Measurements from ENCODE around the gene SMS.

The SMS gene

GRCh38 chrX:22037911-22038537 lies 97.5 kb downstream of the SMS start:
- TF ChIP-seq CTCF (IDR thresholded peaks at IDR 0.05), result no peak
- H3K27me3 ChIP-seq, result no peaks in the 10 kb centered on the region
- no peak overlapping the region for H3K27ac ChIP-seq
- H3K4me1 ChIP-seq, result no peaks in the 10 kb centered on the region
- H3K9me3 ChIP-seq, result no peaks in the 10 kb centered on the region
- H3K4me3 ChIP-seq, result no peak overlapping the region
- intact Hi-C loops (cut with DNase I; ENCODE audit: low total_unique reads), result no loop called here
- DNase-seq, result no peak
- no peaks in the 10 kb centered on the region for H3K36me3 ChIP-seq

GRCh38 chrX:22039541-22039940 lies 99.0 kb downstream of the SMS start:
- intact Hi-C loops (cut with DNase I; ENCODE audit: low total_unique reads), result no loop called here
- H3K27me3 ChIP-seq, result no peaks in the 10 kb centered on the region
- no peak overlapping the region for H3K4me3 ChIP-seq
- no peak for DNase-seq
- H3K4me1 ChIP-seq, result no peaks in the 10 kb centered on the region
- H3K27ac ChIP-seq, result no peak overlapping the region
- H3K9me3 ChIP-seq, result no peaks in the 10 kb centered on the region
- H3K36me3 ChIP-seq, result no peaks in the 10 kb centered on the region
- no peak for TF ChIP-seq CTCF (IDR thresholded peaks at IDR 0.05)

GRCh38 chrX:22040184-22040583 lies 99.7 kb downstream of the SMS start:
- Histone ChIP-seq H3K36me3 (no peaks in the 10 kb centered on the region), H3K27me3 (no peaks in the 10 kb centered on the region)
- intact Hi-C loops (cut with DNase I; ENCODE audit: low total_unique reads), result no loop called here

GRCh38 chrX:22041907-22042530 lies 101.5 kb downstream of the SMS start:
- no peaks in the 10 kb centered on the region for H3K9me3 ChIP-seq
- no peak overlapping the region for H3K4me3 ChIP-seq
- H3K27me3 ChIP-seq, result no peaks in the 10 kb centered on the region
- no peaks in the 10 kb centered on the region for H3K36me3 ChIP-seq
- no peak for TF ChIP-seq CTCF (IDR thresholded peaks at IDR 0.05)
- H3K4me1 ChIP-seq, result no peaks in the 10 kb centered on the region
- DNase-seq, result no peak
- intact Hi-C loops (cut with DNase I; ENCODE audit: low total_unique reads), result no loop called here
- no peak overlapping the region for H3K27ac ChIP-seq

More at GRCh38 chrX:22040184-22040583, 99.7 kb downstream of the SMS start:
- Histone ChIP-seq H3K9me3 (no peaks in the 10 kb centered on the region), H3K4me3 (no peak overlapping the region), H3K4me1 (no peaks in the 10 kb centered on the region), H3K27ac (no peak overlapping the region)
- TF ChIP-seq CTCF (IDR thresholded peaks at IDR 0.05), result no peak
- no peak for DNase-seq

- no peaks in the 10 kb centered on the region for H3K27me3 ChIP-seq
- no peak for TF ChIP-seq CTCF (IDR thresholded peaks at IDR 0.05)
- no peaks in the 10 kb centered on the region for H3K4me1 ChIP-seq
- no peak overlapping the region for H3K27ac ChIP-seq
- DNase-seq, result no peak
- intact Hi-C loops (cut with DNase I; ENCODE audit: low total_unique reads), result no loop called here
- H3K4me3 ChIP-seq, result no peak overlapping the region
- no peaks in the 10 kb centered on the region for H3K36me3 ChIP-seq
- no peaks in the 10 kb centered on the region for H3K9me3 ChIP-seq
Measured at GRCh38 chrX:22043872-22044271, 103.4 kb downstream of the SMS start.
